GM12892 (cell line): ENCODE results near the gene MDFIC.
A peak's percentile ranks its signal among the peaks of the same experiment; 100 is the strongest.

Experiments
- DNase-seq: peaks from one replicate; pipeline ENCODE4 v3.0.0; 2011; ENCODE audit not compliant: insufficient read length
- FAIRE-seq: peaks from 2 replicates; lab custom pipeline; 2011; peaks lifted over from hg19 to GRCh38; lab: Jason Lieb, UNC
- POLR2A ChIP-seq: IDR thresholded peaks from 2 replicates; pipeline ENCODE4 v1.6.1; 2011; ENCODE audit warnings: low read depth, low read length, control low read depth
- POLR2AphosphoS5 ChIP-seq: IDR thresholded peaks from 2 replicates; pipeline ENCODE4 v1.6.1; 2011; ENCODE audit warnings: low read depth, low read length, control low read depth
- TAF1 ChIP-seq: IDR thresholded peaks from 2 replicates; pipeline ENCODE4 v1.6.1; 2011; ENCODE audit warnings: low read depth, mild to moderate bottlenecking, control low read depth, low read length, borderline replicate concordance

The MDFIC gene

GRCh38 chr7:114986190-114987180 is 64.6 kb downstream of the MDFIC start:
- peak; percentile 5 for FAIRE-seq
- TF ChIP-seq POLR2A (no peak), POLR2AphosphoS5 (no peak), TAF1 (no peak)
- no peak for DNase-seq

DNA sequence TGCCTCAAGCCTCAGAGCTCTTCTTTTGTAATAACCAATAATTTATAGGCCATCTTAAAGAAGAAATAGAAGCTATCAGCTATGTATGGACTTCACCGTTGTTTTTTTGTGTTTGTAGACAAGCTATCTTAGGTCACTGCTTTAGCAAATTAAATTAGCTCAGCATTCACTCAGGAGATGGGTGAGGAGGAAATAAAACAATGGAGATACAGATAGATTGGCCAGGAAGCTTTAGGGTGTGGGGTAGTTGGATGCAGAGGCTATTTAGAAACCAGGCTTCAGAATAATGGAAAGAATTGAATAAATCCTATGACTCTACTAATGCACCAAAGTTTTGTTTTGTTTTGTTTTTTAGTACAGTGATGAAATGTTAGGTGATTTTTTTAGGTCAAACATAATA is 66.1 kb downstream of the MDFIC start:
- DNase-seq (no peak), FAIRE-seq (no peak)
- TF ChIP-seq POLR2AphosphoS5 (no peak), POLR2A (no peak), TAF1 (no peak)

DNA sequence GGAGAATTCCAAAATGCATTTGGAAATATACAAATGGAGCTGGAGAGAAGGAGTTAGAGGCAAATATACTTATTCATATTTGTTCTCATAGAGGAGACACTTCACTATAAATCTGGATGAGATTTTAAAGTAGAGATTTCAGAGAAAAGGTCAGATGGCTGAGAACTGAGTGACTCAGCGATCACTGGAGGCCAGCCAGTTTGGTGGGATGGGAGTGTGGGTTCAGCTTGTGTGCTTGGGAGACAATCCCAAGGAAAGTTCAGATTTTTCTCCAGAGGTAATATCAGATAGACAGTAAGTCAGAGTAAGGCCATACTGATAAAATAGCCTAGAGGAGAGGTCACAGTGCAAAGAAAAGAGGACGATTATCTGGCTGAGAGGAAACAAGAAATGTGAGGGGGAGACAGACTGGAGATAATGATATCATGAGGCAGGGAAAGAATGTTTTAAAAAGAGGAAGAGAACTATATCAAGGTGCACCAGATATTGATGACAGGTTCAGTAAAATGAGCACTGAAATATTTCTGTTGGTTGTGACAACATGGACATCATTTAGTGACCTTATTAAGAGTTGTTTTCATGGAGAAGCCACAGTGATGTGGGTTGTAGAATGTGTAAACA is 67.0 kb downstream of the MDFIC start:
- FAIRE-seq, result peak; percentile 66
- no peak for DNase-seq
- TF ChIP-seq TAF1, result no peak
- TF ChIP-seq POLR2AphosphoS5, result no peak
- TF ChIP-seq POLR2A, result no peak

GRCh38 chr7:114989531-114989930 is 67.6 kb downstream of the MDFIC start:
- DNase-seq (no peak), FAIRE-seq (no peak)
- no peak for TF ChIP-seq TAF1
- TF ChIP-seq POLR2A, result no peak
- TF ChIP-seq POLR2AphosphoS5, result no peak

GRCh38 chr7:114997487-114998404 is 75.9 kb downstream of the MDFIC start:
- no peak for FAIRE-seq
- no peak for DNase-seq

DNA sequence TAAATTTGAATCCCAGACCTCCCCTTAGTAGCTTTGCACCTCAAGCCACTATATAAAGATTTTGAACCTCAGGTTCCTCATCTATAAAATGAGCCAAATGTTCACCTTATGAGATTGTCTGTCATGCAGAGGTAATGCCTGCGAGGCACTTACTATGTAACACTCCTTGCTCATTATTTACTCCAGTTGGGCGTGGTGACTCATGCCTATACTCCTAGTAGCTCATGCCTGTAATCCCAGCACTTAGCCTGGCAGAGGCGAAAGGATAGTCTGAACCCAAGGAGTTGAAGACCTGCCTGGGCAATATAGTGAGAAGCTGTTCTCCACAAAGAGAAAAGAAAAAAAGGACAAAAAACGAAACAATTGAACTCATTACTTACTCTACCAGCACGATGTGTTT is 82.2 kb downstream of the MDFIC start:
- DNase-seq (no peak), FAIRE-seq (no peak)
- TF ChIP-seq POLR2A (no peak), POLR2AphosphoS5 (no peak), TAF1 (no peak)

More at GRCh38 chr7:114997487-114998404, 75.9 kb downstream of the MDFIC start:
- TF ChIP-seq TAF1 (no peak), POLR2AphosphoS5 (no peak), POLR2A (no peak)

- TF ChIP-seq TAF1, result no peak
- TF ChIP-seq POLR2A, result no peak
- TF ChIP-seq POLR2AphosphoS5, result no peak
- no peak for FAIRE-seq
- DNase-seq, result no peak
Measured at GRCh38 chr7:115005251-115005650, 83.4 kb downstream of the MDFIC start.

DNA sequence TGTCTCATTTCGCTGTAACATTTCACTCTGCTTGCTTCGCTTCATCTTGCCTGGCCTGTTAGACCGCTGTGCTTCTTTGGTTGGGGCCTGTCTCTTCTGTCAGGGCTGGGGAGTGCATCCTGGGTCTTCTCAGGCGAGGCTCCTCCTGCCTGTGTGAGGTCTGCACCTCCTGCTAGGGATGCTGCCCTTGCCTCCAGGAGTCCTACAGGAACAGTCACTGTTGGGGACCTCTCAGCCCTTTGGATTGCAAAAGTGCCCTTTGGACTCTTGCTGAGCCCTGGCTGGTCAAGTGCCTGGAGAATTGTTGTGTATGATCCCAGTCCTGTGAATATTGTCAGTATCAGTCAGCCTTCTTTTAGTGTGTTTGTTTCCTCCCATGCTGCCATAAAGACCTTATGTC is 84.1 kb downstream of the MDFIC start:
- no peak for DNase-seq
- TF ChIP-seq TAF1, result no peak
- peak; percentile 42; the same call in 1 of the 2 replicates for TF ChIP-seq POLR2AphosphoS5
- peak; percentile 70 for FAIRE-seq

- FAIRE-seq (no peak), DNase-seq (no peak)
- TF ChIP-seq POLR2AphosphoS5, result no peak
- no peak for TF ChIP-seq TAF1
- no peak for TF ChIP-seq POLR2A
Measured at GRCh38 chr7:115007751-115008150, 85.9 kb downstream of the MDFIC start.

GRCh38 chr7:115008465-115009114 is 86.7 kb downstream of the MDFIC start:
- no peak for DNase-seq
- peak; percentile 83 for FAIRE-seq
- TF ChIP-seq POLR2AphosphoS5, result no peak; the same call in 1 of the 2 replicates
- TF ChIP-seq POLR2A, result no peak
- TF ChIP-seq TAF1, result no peak

DNA sequence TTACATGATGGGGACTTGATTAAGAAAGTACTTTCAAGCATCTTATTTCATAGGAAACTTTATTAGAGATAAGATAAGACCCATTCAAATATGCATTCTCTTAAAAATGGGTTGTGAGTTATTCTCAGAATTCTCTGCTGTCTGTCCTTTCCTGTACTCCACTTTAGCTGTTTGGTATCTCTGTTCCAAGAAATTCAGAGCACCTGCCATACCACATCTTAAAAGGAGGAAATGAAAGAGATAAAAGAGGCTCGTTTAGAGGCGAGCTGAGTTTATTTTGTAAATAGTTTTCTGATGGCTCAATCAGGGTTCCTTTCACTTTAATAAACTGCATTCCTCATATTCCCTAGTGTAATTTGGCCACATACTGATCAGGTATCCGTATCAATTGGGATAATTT is 87.2 kb downstream of the MDFIC start:
- DNase-seq (no peak), FAIRE-seq (no peak)
- TF ChIP-seq POLR2AphosphoS5, result no peak
- no peak for TF ChIP-seq POLR2A
- no peak for TF ChIP-seq TAF1
